Measurements from ENCODE around the gene SOD1. TPM values are rescaled to one million over a fixed set of nuclear protein-coding genes. Genes with fewer than 3 reads are reported as not detected.
"Not testable (repeated sequence)": the region's sequence is repeated elsewhere in the genome, so short reads cannot be mapped to it uniquely, and the experiment has no call there.

The SOD1 gene
- total and polyA plus RNA-seq, 3 donors from 2014 or later: 135 to 265 (median 170) TPM

- H3K4me1 ChIP-seq: peaks cover 4% of the 10 kb centered on the region
- TF ChIP-seq POLR2A (IDR thresholded peaks at IDR 0.05): no peak
- TF ChIP-seq CTCF (IDR thresholded peaks at IDR 0.05): no peak
- H3K9me3 ChIP-seq: no peaks in the 10 kb centered on the region
- no peaks in the 10 kb centered on the region for H3K27me3 ChIP-seq
- peak overlapping the region; percentile 61 to 92 for H3K27ac ChIP-seq
- 0 to 1% methylated on average over 12 of the region's 12 CpGs for WGBS, 2 donors
- intact Hi-C loops (cut with DNase I; ENCODE audit: low total_unique reads): no loop called here
- no peak for DNase-seq
- no peaks in the 10 kb centered on the region for H3K36me3 ChIP-seq (ENCODE audit: low read depth, missing control alignments)
- H3K4me3 ChIP-seq: peak overlapping the region; percentile 66 to 94
These were observed 719 bp downstream of the SOD1 start for GRCh38 chr21:31660259-31660565.

- Histone ChIP-seq H3K4me1 (peaks cover 8% of the 10 kb centered on the region), H3K4me3 (peak overlapping the region; percentile 66 to 94), H3K36me3 (ENCODE audit: low read depth, missing control alignments) (no peaks in the 10 kb centered on the region), H3K27me3 (no peaks in the 10 kb centered on the region), H3K9me3 (no peaks in the 10 kb centered on the region), H3K27ac (peak overlapping the region; percentile 61 to 92)
- 17% methylated on average over 8 of the region's 8 CpGs for WGBS, 2 donors
- intact Hi-C loops (cut with DNase I; ENCODE audit: low total_unique reads): no loop called here
- TF ChIP-seq CTCF (IDR thresholded peaks at IDR 0.05) (no peak), POLR2A (IDR thresholded peaks at IDR 0.05) (no peak)
- DNase-seq: no peak
These were observed 1.1 kb downstream of the SOD1 start for GRCh38 chr21:31660591-31660990.

- intact Hi-C loops (cut with DNase I; ENCODE audit: low total_unique reads): no loop called here
- DNase-seq: no peak
- TF ChIP-seq CTCF (IDR thresholded peaks at IDR 0.05): no peak
- no peak for TF ChIP-seq POLR2A (IDR thresholded peaks at IDR 0.05)
- H3K4me1 ChIP-seq: peaks cover 8% of the 10 kb centered on the region
- no peak overlapping the region for H3K27ac ChIP-seq
- no peaks in the 10 kb centered on the region for H3K9me3 ChIP-seq
- no peak overlapping the region for H3K4me3 ChIP-seq
- H3K36me3 ChIP-seq (ENCODE audit: low read depth, missing control alignments): no peaks in the 10 kb centered on the region
- no peaks in the 10 kb centered on the region for H3K27me3 ChIP-seq
- 81 to 89% methylated on average over 7 of the region's 7 CpGs for WGBS, 2 donors
These were observed 4.2 kb downstream of the SOD1 start for GRCh38 chr21:31663584-31664249.

- Histone ChIP-seq H3K27ac (no peak overlapping the region), H3K4me3 (no peak overlapping the region), H3K9me3 (no peaks in the 10 kb centered on the region), H3K36me3 (ENCODE audit: low read depth, missing control alignments) (no peaks in the 10 kb centered on the region), H3K4me1 (peaks cover 8% of the 10 kb centered on the region), H3K27me3 (no peaks in the 10 kb centered on the region)
- no peak for DNase-seq
- intact Hi-C loops (cut with DNase I; ENCODE audit: low total_unique reads): no loop called here
- WGBS, 2 donors: 39 to 52% methylated on average over 8 of the region's 8 CpGs
- TF ChIP-seq POLR2A (IDR thresholded peaks at IDR 0.05): no peak
- TF ChIP-seq CTCF (IDR thresholded peaks at IDR 0.05): no peak
These were observed 5.9 kb downstream of the SOD1 start for GRCh38 chr21:31665397-31665796.

- WGBS, 2 donors: 91% methylated on average over 4 of the region's 4 CpGs
- H3K4me3 ChIP-seq; H3K27ac ChIP-seq; intact Hi-C loops (cut with DNase I; ENCODE audit: low total_unique reads); H3K27me3 ChIP-seq; H3K9me3 ChIP-seq; H3K36me3 ChIP-seq (ENCODE audit: low read depth, missing control alignments); H3K4me1 ChIP-seq; DNase-seq: not testable (repeated sequence)
These were observed 6.4 kb downstream of the SOD1 start for GRCh38 chr21:31665869-31666268.

Measured in testis (tissue), 3 donors.